RPMI7951 (cell line): ENCODE results near the gene SLC22A17. TPM values are rescaled to one million over a fixed set of nuclear protein-coding genes. Genes with fewer than 3 reads are reported as not detected.
A peak's percentile ranks its signal among the peaks of the same experiment; 100 is the strongest.

Experiments
- DNase-seq: peaks from one replicate; pipeline ENCODE4 v3.0.0-alpha.2; 2012; ENCODE audit warnings: low read depth
- total RNA-seq: library from RNA; depleted of rRNA; stranded (reverse); fragments of >200 nt; shearing (Covaris generic); gene quantifications from 2 replicates; pipeline ENCODE4 v1.2.3, GENCODE V29; 2014

Gene SLC22A17
- total RNA-seq, 1 experiment from 2014 or later, result 7.4 TPM

GRCh38 chr14:23381871-23382270 is 29.2 kb upstream of the SLC22A17 start:
- DNase-seq, result no peak

GRCh38 chr14:23380976-23381375 is 28.3 kb upstream of the SLC22A17 start:
- DNase-seq, result no peak

GRCh38 chr14:23380197-23380914 is 27.7 kb upstream of the SLC22A17 start:
- no peak for DNase-seq

- no peak for DNase-seq
These were observed 26.9 kb upstream of the SLC22A17 start for GRCh38 chr14:23379366-23380196.

GRCh38 chr14:23378612-23379220 is 26.0 kb upstream of the SLC22A17 start:
- no peak for DNase-seq

GRCh38 chr14:23377573-23378563 is 25.2 kb upstream of the SLC22A17 start:
- DNase-seq, result no peak

- no peak for DNase-seq
These were observed 24.5 kb upstream of the SLC22A17 start for GRCh38 chr14:23377198-23377550.

GRCh38 chr14:23376482-23377197 is 24.0 kb upstream of the SLC22A17 start, which contains the start of gene CMTM5:
Gene CMTM5, plus strand, starts transcription at chr14:23377046. Its CDS starts 206 bp downstream, at chr14:23377252.
- peak; percentile 17 for DNase-seq

GRCh38 chr14:23375527-23376251 is 23.0 kb upstream of the SLC22A17 start:
- no peak for DNase-seq

- no peak for DNase-seq
These were observed 20.4 kb upstream of the SLC22A17 start for GRCh38 chr14:23373041-23373440.

GRCh38 chr14:23372509-23372908 is 19.8 kb upstream of the SLC22A17 start, which contains the start of gene IL25:
Gene IL25, plus strand, starts transcription at chr14:23372809.
- no peak for DNase-seq

- DNase-seq, result no peak
These were observed 19.2 kb upstream of the SLC22A17 start for GRCh38 chr14:23371865-23372264.

- DNase-seq, result no peak
These were observed 17.5 kb upstream of the SLC22A17 start for GRCh38 chr14:23370221-23370620.

GRCh38 chr14:23366426-23366921 is 13.8 kb upstream of the SLC22A17 start:
- DNase-seq, result peak; percentile 34

- peak; percentile 35 for DNase-seq
These were observed 13.2 kb upstream of the SLC22A17 start for GRCh38 chr14:23365732-23366425.

- peak; percentile 36 for DNase-seq
These were observed 12.5 kb upstream of the SLC22A17 start, which contains the start of gene EFS for GRCh38 chr14:23365036-23365731. Gene EFS, minus strand, starts transcription at chr14:23365172. Its CDS starts 147 bp downstream, at chr14:23365025.

- peak; percentile 54 for DNase-seq
These were observed 11.7 kb upstream of the SLC22A17 start for GRCh38 chr14:23364164-23365035.
